ENCODE measurements around the gene PEAK3. TPM values are rescaled to one million over a fixed set of nuclear protein-coding genes. Genes with fewer than 3 reads are reported as not detected.

Gene PEAK3
- total and polyA plus RNA-seq, 10 of the 15 experiments (the other 5 are each of a cell fraction or from before 2014, with no cell fraction given): 0.03 to 0.10 (median 0.05) TPM; not detected in 7

DNA sequence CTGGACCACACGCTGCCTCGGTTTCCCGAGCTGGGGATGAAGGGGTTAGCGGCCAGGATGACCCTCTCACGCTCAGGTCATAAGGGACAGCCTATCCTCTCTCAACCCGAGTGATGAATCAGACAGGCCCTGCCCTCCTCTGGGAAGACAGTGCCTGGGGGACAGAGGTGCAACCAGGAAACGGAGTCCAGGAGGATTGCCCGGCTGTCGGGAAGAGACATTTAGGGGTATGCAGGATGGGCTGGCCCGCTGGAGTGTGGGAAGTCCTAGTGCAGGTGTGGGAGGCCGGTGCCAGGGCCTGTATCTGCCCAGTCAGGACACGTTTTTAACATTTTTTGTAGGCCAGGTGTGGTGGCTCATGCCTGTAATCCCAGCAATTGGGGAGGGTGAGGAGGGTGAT, 38.1 kb upstream of the PEAK3 start:
- 87% methylated on average over 12 of the region's 12 CpGs for WGBS (ENCODE audit: insufficient coverage, insufficient replicate concordance, low lambda C conversion rate, missing lambda C conversion rate)
- H3K4me1 ChIP-seq (ENCODE audit: control insufficient read depth, insufficient read depth, low read length): peaks cover 14% of the 10 kb centered on the region
- SMC1A ChIA-PET (ENCODE audit: uncharacterized antibody, unreplicated experiment): interaction anchor here (0.5 kb wide), 1 partner anchor 172 kb away, joined by 3 read pairs; no protein-coding TSS in a partner anchor

More for the DNA sequence above, 38.1 kb upstream of the PEAK3 start:
- intact Hi-C loops (cut with micrococcal nuclease; ENCODE audit: unreplicated experiment) (no loop called here), in situ Hi-C loops (cut with MboI) (no loop called here)
- Histone ChIP-seq H3K36me3 (ENCODE audit: control insufficient read depth in 2 of 2, insufficient read depth in 2 of 2, low read length in 1 of 2) (peaks cover 0 to 6% of the 10 kb centered on the region in 2 experiments; a peak in 2 of 4 replicates), H4K20me1 (ENCODE audit: control insufficient read depth, insufficient read depth) (no peaks in the 10 kb centered on the region), H3K4me2 (ENCODE audit: control insufficient read depth, insufficient read depth) (no peak overlapping the region), H3K4me3 (no peak overlapping the region), H3K27me3 (replicated peaks in 1 of 2; ENCODE audit: control insufficient read depth in 2 of 2, insufficient read depth in 2 of 2, low read length in 1 of 2) (no peaks in the 10 kb centered on the region), H2AFZ (ENCODE audit: control insufficient read depth, low read depth, low read length) (no peak overlapping the region), H3K27ac (ENCODE audit: control insufficient read depth, insufficient read depth) (no peak overlapping the region), H3K9ac (ENCODE audit: control insufficient read depth, insufficient read depth, low read length) (no peak overlapping the region), H3K9me3 (replicated peaks; ENCODE audit: control insufficient read depth, insufficient read depth, low read length) (peaks cover 2% of the 10 kb centered on the region; the same call in 1 of the 3 replicates), H3K79me2 (ENCODE audit: control insufficient read depth, insufficient read depth, low read length) (peaks cover 8% of the 10 kb centered on the region)
- ChIA-PET RAD21 (ENCODE audit: unreplicated experiment) (no interaction called here), CTCF (no interaction called here), POLR2A (no interaction called here)
- no TSS peak for BruUV-seq (replicated peaks)
- FAIRE-seq (no peak), ATAC-seq (no peak), DNase-seq (ENCODE audit: low read depth, low spot score) (no peak)
- TF ChIP-seq WRNIP1 (IDR thresholded peaks at IDR 0.05; ENCODE audit: borderline replicate concordance, low read depth, low read length): no peak
- TF ChIP-seq, protein P1, sequence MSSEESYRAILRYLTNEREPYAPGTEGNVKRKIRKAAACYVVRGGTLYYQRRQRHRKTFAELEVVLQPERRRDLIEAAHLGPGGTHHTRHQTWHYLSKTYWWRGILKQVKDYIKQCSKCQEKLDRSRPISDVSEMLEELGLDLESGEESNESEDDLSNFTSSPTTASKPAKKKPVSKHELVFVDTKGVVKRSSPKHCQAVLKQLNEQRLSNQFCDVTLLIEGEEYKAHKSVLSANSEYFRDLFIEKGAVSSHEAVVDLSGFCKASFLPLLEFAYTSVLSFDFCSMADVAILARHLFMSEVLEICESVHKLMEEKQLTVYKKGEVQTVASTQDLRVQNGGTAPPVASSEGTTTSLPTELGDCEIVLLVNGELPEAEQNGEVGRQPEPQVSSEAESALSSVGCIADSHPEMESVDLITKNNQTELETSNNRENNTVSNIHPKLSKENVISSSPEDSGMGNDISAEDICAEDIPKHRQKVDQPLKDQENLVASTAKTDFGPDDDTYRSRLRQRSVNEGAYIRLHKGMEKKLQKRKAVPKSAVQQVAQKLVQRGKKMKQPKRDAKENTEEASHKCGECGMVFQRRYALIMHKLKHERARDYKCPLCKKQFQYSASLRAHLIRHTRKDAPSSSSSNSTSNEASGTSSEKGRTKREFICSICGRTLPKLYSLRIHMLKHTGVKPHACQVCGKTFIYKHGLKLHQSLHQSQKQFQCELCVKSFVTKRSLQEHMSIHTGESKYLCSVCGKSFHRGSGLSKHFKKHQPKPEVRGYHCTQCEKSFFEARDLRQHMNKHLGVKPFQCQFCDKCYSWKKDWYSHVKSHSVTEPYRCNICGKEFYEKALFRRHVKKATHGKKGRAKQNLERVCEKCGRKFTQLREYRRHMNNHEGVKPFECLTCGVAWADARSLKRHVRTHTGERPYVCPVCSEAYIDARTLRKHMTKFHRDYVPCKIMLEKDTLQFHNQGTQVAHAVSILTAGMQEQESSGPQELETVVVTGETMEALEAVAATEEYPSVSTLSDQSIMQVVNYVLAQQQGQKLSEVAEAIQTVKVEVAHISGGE (CRISPR knock-in tag; IDR thresholded peaks at IDR 0.05): no peak
- TF ChIP-seq RUNX3 (IDR thresholded peaks at IDR 0.05; ENCODE audit: low read length): no peak
- TF ChIP-seq MXI1 (IDR thresholded peaks at IDR 0.05; ENCODE audit: low read depth, low read length): no peak
- no peak for TF ChIP-seq BMI1 (IDR thresholded peaks at IDR 0.05; ENCODE audit: borderline replicate concordance)
- TF ChIP-seq IKZF1 (conservative IDR thresholded peaks at IDR 0.05): no peak
- no peak for TF ChIP-seq HDAC6 (IDR thresholded peaks at IDR 0.05; ENCODE audit: unreplicated experiment)
- TF ChIP-seq, protein P2, sequence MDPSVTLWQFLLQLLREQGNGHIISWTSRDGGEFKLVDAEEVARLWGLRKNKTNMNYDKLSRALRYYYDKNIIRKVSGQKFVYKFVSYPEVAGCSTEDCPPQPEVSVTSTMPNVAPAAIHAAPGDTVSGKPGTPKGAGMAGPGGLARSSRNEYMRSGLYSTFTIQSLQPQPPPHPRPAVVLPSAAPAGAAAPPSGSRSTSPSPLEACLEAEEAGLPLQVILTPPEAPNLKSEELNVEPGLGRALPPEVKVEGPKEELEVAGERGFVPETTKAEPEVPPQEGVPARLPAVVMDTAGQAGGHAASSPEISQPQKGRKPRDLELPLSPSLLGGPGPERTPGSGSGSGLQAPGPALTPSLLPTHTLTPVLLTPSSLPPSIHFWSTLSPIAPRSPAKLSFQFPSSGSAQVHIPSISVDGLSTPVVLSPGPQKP (IDR thresholded peaks at IDR 0.05; ENCODE audit: low read depth, low read length): no peak
- TF ChIP-seq HDGF (IDR thresholded peaks at IDR 0.05): no peak
- TF ChIP-seq, protein P3, sequence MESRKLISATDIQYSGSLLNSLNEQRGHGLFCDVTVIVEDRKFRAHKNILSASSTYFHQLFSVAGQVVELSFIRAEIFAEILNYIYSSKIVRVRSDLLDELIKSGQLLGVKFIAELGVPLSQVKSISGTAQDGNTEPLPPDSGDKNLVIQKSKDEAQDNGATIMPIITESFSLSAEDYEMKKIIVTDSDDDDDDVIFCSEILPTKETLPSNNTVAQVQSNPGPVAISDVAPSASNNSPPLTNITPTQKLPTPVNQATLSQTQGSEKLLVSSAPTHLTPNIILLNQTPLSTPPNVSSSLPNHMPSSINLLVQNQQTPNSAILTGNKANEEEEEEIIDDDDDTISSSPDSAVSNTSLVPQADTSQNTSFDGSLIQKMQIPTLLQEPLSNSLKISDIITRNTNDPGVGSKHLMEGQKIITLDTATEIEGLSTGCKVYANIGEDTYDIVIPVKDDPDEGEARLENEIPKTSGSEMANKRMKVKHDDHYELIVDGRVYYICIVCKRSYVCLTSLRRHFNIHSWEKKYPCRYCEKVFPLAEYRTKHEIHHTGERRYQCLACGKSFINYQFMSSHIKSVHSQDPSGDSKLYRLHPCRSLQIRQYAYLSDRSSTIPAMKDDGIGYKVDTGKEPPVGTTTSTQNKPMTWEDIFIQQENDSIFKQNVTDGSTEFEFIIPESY (IDR thresholded peaks at IDR 0.05): no peak
- TF ChIP-seq, protein P4, sequence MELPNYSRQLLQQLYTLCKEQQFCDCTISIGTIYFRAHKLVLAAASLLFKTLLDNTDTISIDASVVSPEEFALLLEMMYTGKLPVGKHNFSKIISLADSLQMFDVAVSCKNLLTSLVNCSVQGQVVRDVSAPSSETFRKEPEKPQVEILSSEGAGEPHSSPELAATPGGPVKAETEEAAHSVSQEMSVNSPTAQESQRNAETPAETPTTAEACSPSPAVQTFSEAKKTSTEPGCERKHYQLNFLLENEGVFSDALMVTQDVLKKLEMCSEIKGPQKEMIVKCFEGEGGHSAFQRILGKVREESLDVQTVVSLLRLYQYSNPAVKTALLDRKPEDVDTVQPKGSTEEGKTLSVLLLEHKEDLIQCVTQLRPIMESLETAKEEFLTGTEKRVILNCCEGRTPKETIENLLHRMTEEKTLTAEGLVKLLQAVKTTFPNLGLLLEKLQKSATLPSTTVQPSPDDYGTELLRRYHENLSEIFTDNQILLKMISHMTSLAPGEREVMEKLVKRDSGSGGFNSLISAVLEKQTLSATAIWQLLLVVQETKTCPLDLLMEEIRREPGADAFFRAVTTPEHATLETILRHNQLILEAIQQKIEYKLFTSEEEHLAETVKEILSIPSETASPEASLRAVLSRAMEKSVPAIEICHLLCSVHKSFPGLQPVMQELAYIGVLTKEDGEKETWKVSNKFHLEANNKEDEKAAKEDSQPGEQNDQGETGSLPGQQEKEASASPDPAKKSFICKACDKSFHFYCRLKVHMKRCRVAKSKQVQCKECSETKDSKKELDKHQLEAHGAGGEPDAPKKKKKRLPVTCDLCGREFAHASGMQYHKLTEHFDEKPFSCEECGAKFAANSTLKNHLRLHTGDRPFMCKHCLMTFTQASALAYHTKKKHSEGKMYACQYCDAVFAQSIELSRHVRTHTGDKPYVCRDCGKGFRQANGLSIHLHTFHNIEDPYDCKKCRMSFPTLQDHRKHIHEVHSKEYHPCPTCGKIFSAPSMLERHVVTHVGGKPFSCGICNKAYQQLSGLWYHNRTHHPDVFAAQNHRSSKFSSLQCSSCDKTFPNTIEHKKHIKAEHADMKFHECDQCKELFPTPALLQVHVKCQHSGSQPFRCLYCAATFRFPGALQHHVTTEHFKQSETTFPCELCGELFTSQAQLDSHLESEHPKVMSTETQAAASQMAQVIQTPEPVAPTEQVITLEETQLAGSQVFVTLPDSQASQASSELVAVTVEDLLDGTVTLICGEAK (IDR thresholded peaks at IDR 0.05; ENCODE audit: borderline replicate concordance): no peak
